H1 (cell line): ENCODE results near the gene LPP. TPM values are rescaled to one million over a fixed set of nuclear protein-coding genes. Genes with fewer than 3 reads are reported as not detected.

Experiments
- CTCF ChIA-PET: fragments of 300-600 bp; sonication (Branson Sonifier 250); formaldehyde crosslinking; loops from one replicate; lab custom pipeline; 2021; ENCODE audit not compliant: partially characterized antibody; lab: Charles Lee
- POLR2A ChIA-PET: fragments of 300-600 bp; sonication (Branson Sonifier 250); formaldehyde crosslinking; loops from one replicate; lab custom pipeline; 2021; ENCODE audit warnings: inconsistent platforms; ENCODE audit not compliant: partially characterized antibody; lab: Charles Lee
- DNase-seq, 2 experiments: peaks; one replicate each; pipeline versions ENCODE4 v3.0.0 to v3.0.0-alpha.2; 2010 to 2022; ENCODE audit warnings: low spot score in 2 of 2, low read depth in 1 of 2, mixed read lengths in 1 of 2
- FAIRE-seq: peaks from 2 replicates; lab custom pipeline; 2011; peaks lifted over from hg19 to GRCh38; lab: Jason Lieb, UNC
- H2AFZ ChIP-seq: 2 replicates; pipeline ENCODE4 v1.8.1; 2012; ENCODE audit warnings: low read length, inconsistent platforms
- H2AK5ac ChIP-seq: 2 replicates; pipeline ENCODE4 v1.6.1; 2013; ENCODE audit warnings: low read depth, low read length
- H2BK120ac ChIP-seq: replicated peaks from 2 replicates; pipeline ENCODE3; 2013; ENCODE audit warnings: low read depth, low read length, inconsistent platforms
- H2BK12ac ChIP-seq: 2 replicates; pipeline ENCODE4 v1.6.1; 2013; ENCODE audit warnings: low read depth, low read length
- H2BK15ac ChIP-seq: 2 replicates; pipeline ENCODE4 v1.6.1; 2013; ENCODE audit warnings: low read length
- H2BK20ac ChIP-seq: 2 replicates; pipeline ENCODE4 v1.6.1; 2013; ENCODE audit warnings: low read length
- H2BK5ac ChIP-seq: 2 replicates; pipeline ENCODE4 v1.6.1; 2013; ENCODE audit warnings: low read depth, low read length
- H3K14ac ChIP-seq: 2 replicates; pipeline ENCODE4 v1.6.1; 2013; ENCODE audit warnings: inconsistent platforms; ENCODE audit not compliant: insufficient read length
- H3K18ac ChIP-seq: 2 replicates; pipeline ENCODE4 v1.6.1; 2013; ENCODE audit warnings: low read length; ENCODE audit errors: extremely low read depth
- H3K23ac ChIP-seq: 2 replicates; pipeline ENCODE4 v1.6.1; 2013; ENCODE audit warnings: inconsistent platforms; ENCODE audit not compliant: insufficient read length
- H3K23me2 ChIP-seq: 2 replicates; pipeline ENCODE4 v1.6.1; 2013; ENCODE audit warnings: low read depth, low read length
- H3K27ac ChIP-seq: 2 replicates; pipeline ENCODE4 v1.6.1; 2011; ENCODE audit warnings: low read depth, low read length, inconsistent platforms
- H3K27me3 ChIP-seq, 4 experiments: replicated peaks in 1 of 4; 1 replicate in 1 of 4; 2 replicates in 3 of 4; pipeline versions ENCODE4 v1.6.1 to v1.8.1; 2011 to 2013; ENCODE audit warnings: low read length in 3 of 4, mild to moderate bottlenecking in 3 of 4, inconsistent platforms in 2 of 4, mixed read lengths in 2 of 4, moderate library complexity in 1 of 4; ENCODE audit not compliant: control insufficient read depth in 3 of 4, insufficient read depth in 3 of 4; ENCODE audit errors: extremely low read depth in 1 of 4
- H3K36me3 ChIP-seq, 4 experiments: 2 replicates each; pipeline versions ENCODE4 v1.6.1 to v1.8.1; 2011 to 2013; ENCODE audit warnings: mild to moderate bottlenecking in 4 of 4, low read length in 3 of 4, moderate library complexity in 2 of 4, control low read depth in 1 of 4, inconsistent platforms in 1 of 4; ENCODE audit not compliant: insufficient read depth in 4 of 4, control insufficient read depth in 2 of 4
- H3K4ac ChIP-seq: replicated peaks from 2 replicates; pipeline ENCODE3; 2013; ENCODE audit warnings: low read length, low read depth, mixed read lengths, inconsistent platforms; ENCODE audit not compliant: insufficient read length
- H3K4me1 ChIP-seq, 4 experiments: replicated peaks in 1 of 4; 1 replicate in 1 of 4; 2 replicates in 3 of 4; pipeline versions ENCODE4 v1.6.1 to v1.8.1; 2011 to 2013; ENCODE audit warnings: low read length in 3 of 4, inconsistent platforms in 2 of 4, mixed read lengths in 1 of 4; ENCODE audit not compliant: insufficient read depth in 4 of 4, control insufficient read depth in 3 of 4
- H3K4me2 ChIP-seq, 2 experiments: 2 replicates each; pipeline versions ENCODE4 v1.6.1 to v1.8.1; 2011 to 2013; ENCODE audit warnings: low read depth in 2 of 2, low read length in 2 of 2, control low read depth in 1 of 2, inconsistent platforms in 1 of 2, mild to moderate bottlenecking in 1 of 2; ENCODE audit not compliant: insufficient read depth in 1 of 2
- H3K4me3 ChIP-seq, 4 experiments: fragments of 200-600, 300-600 bp in 1 of 4; sonication (generic), shearing (Covaris generic), sonication (Bioruptor Twin) in 1 of 4; 2 replicates each; pipeline versions ENCODE4 v1.5.1 to v1.8.1; 2011 to 2016; ENCODE audit warnings: low read length in 4 of 4, low read depth in 3 of 4, control low read depth in 2 of 4, inconsistent platforms in 2 of 4, mild to moderate bottlenecking in 2 of 4, mixed read lengths in 1 of 4, moderate library complexity in 1 of 4; ENCODE audit not compliant: insufficient read depth in 2 of 4; ENCODE audit errors: extremely low read depth in 1 of 4
- H3K56ac ChIP-seq: replicated peaks from 2 replicates; pipeline ENCODE3; 2013; ENCODE audit warnings: low read depth, mild to moderate bottlenecking, mixed read lengths, low read length, inconsistent platforms; ENCODE audit not compliant: insufficient read length
- H3K79me1 ChIP-seq: 2 replicates; pipeline ENCODE4 v1.6.1; 2013; ENCODE audit warnings: low read depth, low read length, control low read depth
- H3K79me2 ChIP-seq, 2 experiments: 2 replicates each; pipeline versions ENCODE4 v1.6.1 to v1.8.1; 2012 to 2013; ENCODE audit warnings: low read length in 2 of 2, mild to moderate bottlenecking in 2 of 2, inconsistent platforms in 1 of 2; ENCODE audit not compliant: insufficient read depth in 2 of 2, control insufficient read depth in 1 of 2
- H3K9ac ChIP-seq, 4 experiments: replicated peaks in 1 of 4; 1 replicate in 1 of 4; 2 replicates in 3 of 4; pipeline versions ENCODE4 v1.6.1 to v1.8.1; 2011 to 2013; ENCODE audit warnings: low read depth in 3 of 4, low read length in 3 of 4, control low read depth in 2 of 4, mild to moderate bottlenecking in 2 of 4, moderate library complexity in 2 of 4, inconsistent platforms in 1 of 4; ENCODE audit errors: extremely low read depth in 1 of 4
- H3K9me3 ChIP-seq, 2 experiments: 2 replicates each; pipeline versions ENCODE4 v1.6.1 to v1.8.1; 2012 to 2013; ENCODE audit warnings: mild to moderate bottlenecking in 2 of 2, moderate library complexity in 2 of 2, control low read depth in 1 of 2, inconsistent platforms in 1 of 2, low read depth in 1 of 2, low read length in 1 of 2, mixed read lengths in 1 of 2; ENCODE audit not compliant: insufficient read depth in 2 of 2
- H4K20me1 ChIP-seq, 2 experiments: replicated peaks in 1 of 2; 2 replicates each; pipeline versions ENCODE3 to v1.8.1; 2011 to 2013; ENCODE audit warnings: inconsistent platforms in 2 of 2, low read length in 2 of 2, mild to moderate bottlenecking in 1 of 2; ENCODE audit not compliant: insufficient read depth in 2 of 2, control insufficient read depth in 1 of 2
- H4K5ac ChIP-seq: 2 replicates; pipeline ENCODE4 v1.6.1; 2013; ENCODE audit warnings: low read length, low read depth, mixed read lengths, inconsistent platforms; ENCODE audit not compliant: insufficient read length
- H4K8ac ChIP-seq: 2 replicates; pipeline ENCODE4 v1.8.0; 2013; ENCODE audit warnings: mild to moderate bottlenecking, moderate library complexity, low read length, inconsistent platforms; ENCODE audit not compliant: insufficient read depth; ENCODE audit errors: extremely low read depth
- H4K91ac ChIP-seq: replicated peaks from 2 replicates; pipeline ENCODE3; 2013; ENCODE audit warnings: low read length, mixed read lengths, inconsistent platforms; ENCODE audit not compliant: insufficient read length
- BCL11A ChIP-seq, 2 experiments: IDR thresholded peaks; one replicate each; pipeline ENCODE4 v1.6.1; 2011; ENCODE audit warnings: low read depth in 2 of 2, low read length in 2 of 2, mild to moderate bottlenecking in 2 of 2
- JUND ChIP-seq: IDR thresholded peaks from 2 replicates; pipeline ENCODE4 v1.6.1; 2011; ENCODE audit warnings: mild to moderate bottlenecking, improper control_type of control experiment, low read length
- NANOG ChIP-seq: IDR thresholded peaks from 2 replicates; pipeline ENCODE4 v1.6.1; 2011; ENCODE audit warnings: low read length, low read depth, mild to moderate bottlenecking, inconsistent platforms; ENCODE audit not compliant: insufficient read depth, poor library complexity, severe bottlenecking
- WGBS, 2 experiments: shearing (Covaris generic) in 1 of 2; methylation state at CpG; one replicate each; pipeline versions ENCODE4 v1.1.6 to v1.1.7; 2013 to 2015; ENCODE audit warnings: low lambda C conversion rate in 2 of 2, mixed read lengths in 2 of 2, inconsistent platforms in 1 of 2, low coverage in 1 of 2, missing lambda C conversion rate in 1 of 2; ENCODE audit not compliant: insufficient replicate concordance in 2 of 2, insufficient coverage in 1 of 2, insufficient read length in 1 of 2; ENCODE audit errors: extremely low coverage in 1 of 2, missing lambda C conversion rate in 1 of 2; 5-methylcytosine and 5-hydroxymethylcytosine counted together
- polyA plus RNA-seq, 7 experiments: library from polyadenylated mRNA; depleted of rRNA in 3 of 7; stranded (reverse) in 5 of 7; unstranded in 2 of 7; fragments of >200 nt in 5 of 7; fragments of 200-250 nt in 2 of 7; gene quantifications; 1 replicate in 5 of 7; 2 replicates in 1 of 7; 4 replicates in 1 of 7; pipeline versions ENCODE4 v1.2.1 to v1.2.3, GENCODE V29; 2011 to 2013; ENCODE audit warnings: missing spikeins in 2 of 7, mixed read lengths in 2 of 7
- total RNA-seq: library from RNA; stranded (reverse); fragmentation: NEBNext Ultra II Directional; extraction: Animal tissue kit (Norgen Biotek cat#: 25700); gene quantifications from 2 replicates; pipeline ENCODE4 v1.2.1, GENCODE V29; 2021

Gene LPP
- total and polyA plus RNA-seq, 2 of the 8 experiments (the other 6 are each of a cell fraction or from before 2014, with no cell fraction given) = 10.0 to 53.3 TPM

- H3K27ac ChIP-seq = no peak overlapping the region
- no peaks in the 10 kb centered on the region for H3K79me1 ChIP-seq
- no peaks in the 10 kb centered on the region; a peak in 1 of 7 replicates for H3K27me3 ChIP-seq
- no peak overlapping the region for H2BK20ac ChIP-seq
- H2BK12ac ChIP-seq = no peak overlapping the region
- no peak overlapping the region for H3K4me3 ChIP-seq
- H3K4ac ChIP-seq = no peak overlapping the region
- no peak overlapping the region for H2AFZ ChIP-seq
- no peak overlapping the region for H3K56ac ChIP-seq
- no peak for DNase-seq
- no peaks in the 10 kb centered on the region for H3K36me3 ChIP-seq
- ChIA-PET POLR2A (no interaction called here), CTCF (interaction anchor here (1.1 to 2.1 kb wide), 2 partner anchors 63 to 365 kb away, joined by 3 to 6 read pairs; no protein-coding TSS in a partner anchor)
- no peaks in the 10 kb centered on the region for H3K23me2 ChIP-seq
- H3K23ac ChIP-seq = no peak overlapping the region
- no peak for FAIRE-seq
- H3K79me2 ChIP-seq = no peaks in the 10 kb centered on the region
- no peaks in the 10 kb centered on the region for H4K20me1 ChIP-seq
- H3K4me1 ChIP-seq = peaks cover 0 to 3% (median 0%) of the 10 kb centered on the region in 4 experiments; a peak in 2 of 7 replicates
- WGBS, 2 experiments = 74% methylated on average over 1 of the region's 1 CpG; no CpG with 5 or more reads in 1 of the 2 experiments
- no peak overlapping the region for H4K91ac ChIP-seq
- no peak overlapping the region for H4K5ac ChIP-seq
- H4K8ac ChIP-seq = no peak overlapping the region
- no peak overlapping the region for H3K9ac ChIP-seq
- no peak overlapping the region for H3K18ac ChIP-seq
- no peak overlapping the region for H3K4me2 ChIP-seq
- no peak overlapping the region for H3K14ac ChIP-seq
- H3K9me3 ChIP-seq = no peaks in the 10 kb centered on the region
- no peak overlapping the region for H2AK5ac ChIP-seq
- no peak overlapping the region for H2BK15ac ChIP-seq
- H2BK5ac ChIP-seq = no peak overlapping the region
- no peak overlapping the region for H2BK120ac ChIP-seq
- no peak for TF ChIP-seq BCL11A (IDR thresholded peaks at IDR 0.05; ENCODE audit: low read depth in 2 of 2, low read length in 2 of 2)
- TF ChIP-seq NANOG = no peak
- no peak for TF ChIP-seq JUND
These were observed 48.0 kb upstream of the LPP start for GRCh38 chr3:188106006-188106405.
